ENCODE measurements around the gene SLC7A4. TPM values are rescaled to one million over a fixed set of nuclear protein-coding genes. Genes with fewer than 3 reads are reported as not detected.
A peak's percentile ranks its signal among the peaks of the same experiment; 100 is the strongest.

Gene SLC7A4
- total and polyA plus RNA-seq, 9 donors: 0.16 to 4.8 (median 0.47) TPM; not detected in 2

DNA sequence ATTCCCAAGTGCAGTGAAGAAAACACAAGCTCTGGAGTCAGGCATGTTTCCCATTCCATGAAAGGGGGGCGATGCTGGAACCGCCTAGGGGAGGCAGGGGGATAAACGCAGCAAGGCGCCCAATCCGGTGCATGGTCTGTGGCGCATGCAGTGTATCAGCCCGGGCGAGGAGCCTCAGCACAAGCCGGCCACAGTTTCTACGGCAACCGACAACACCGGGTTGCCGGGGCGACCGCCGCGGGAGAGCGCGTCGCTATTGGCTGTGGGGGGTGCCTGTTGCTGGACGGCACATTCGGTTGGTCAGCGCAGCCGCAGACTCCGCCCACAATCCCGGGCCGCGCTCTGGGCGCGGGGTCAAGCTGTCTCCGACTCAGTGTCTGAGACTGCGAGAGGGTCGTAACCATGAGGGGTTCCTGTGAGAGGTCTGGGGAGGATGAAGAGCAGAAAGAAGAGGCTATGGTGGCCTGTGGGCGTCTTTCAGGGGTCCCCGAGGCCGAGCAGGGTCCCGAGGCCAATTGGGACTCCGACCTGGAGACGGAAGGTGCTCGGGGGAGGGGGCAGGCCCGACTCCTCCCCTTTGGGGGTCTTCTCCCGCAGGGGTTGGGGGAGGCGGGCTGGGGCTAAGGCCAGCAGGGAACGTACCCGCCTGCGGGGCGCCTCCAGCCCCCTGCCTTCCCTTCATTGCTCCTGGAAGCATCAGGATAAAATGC lies 13.4 kb upstream of the SLC7A4 start, which contains the start of gene LRRC74B:
LRRC74B (plus strand) TSS at position 362 of the 710 bp plus-strand sequence; CDS start at position 403, 41 bp downstream.
- peak within 1 kb of the TSS in 1 of 2 donors; percentile 52 for H3K27ac ChIP-seq
- TF ChIP-seq, protein P1, sequence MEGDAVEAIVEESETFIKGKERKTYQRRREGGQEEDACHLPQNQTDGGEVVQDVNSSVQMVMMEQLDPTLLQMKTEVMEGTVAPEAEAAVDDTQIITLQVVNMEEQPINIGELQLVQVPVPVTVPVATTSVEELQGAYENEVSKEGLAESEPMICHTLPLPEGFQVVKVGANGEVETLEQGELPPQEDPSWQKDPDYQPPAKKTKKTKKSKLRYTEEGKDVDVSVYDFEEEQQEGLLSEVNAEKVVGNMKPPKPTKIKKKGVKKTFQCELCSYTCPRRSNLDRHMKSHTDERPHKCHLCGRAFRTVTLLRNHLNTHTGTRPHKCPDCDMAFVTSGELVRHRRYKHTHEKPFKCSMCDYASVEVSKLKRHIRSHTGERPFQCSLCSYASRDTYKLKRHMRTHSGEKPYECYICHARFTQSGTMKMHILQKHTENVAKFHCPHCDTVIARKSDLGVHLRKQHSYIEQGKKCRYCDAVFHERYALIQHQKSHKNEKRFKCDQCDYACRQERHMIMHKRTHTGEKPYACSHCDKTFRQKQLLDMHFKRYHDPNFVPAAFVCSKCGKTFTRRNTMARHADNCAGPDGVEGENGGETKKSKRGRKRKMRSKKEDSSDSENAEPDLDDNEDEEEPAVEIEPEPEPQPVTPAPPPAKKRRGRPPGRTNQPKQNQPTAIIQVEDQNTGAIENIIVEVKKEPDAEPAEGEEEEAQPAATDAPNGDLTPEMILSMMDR (IDR thresholded peaks at IDR 0.05): no peak
- no peak for TF ChIP-seq POLR2A (IDR thresholded peaks at IDR 0.05)
- H3K9me3 ChIP-seq: no peaks in the 10 kb centered on the region
- intact Hi-C loops (cut with DNase I): loop anchor here in 1 of 4 donors (5.0 kb wide), 1 partner anchor 63 kb away; the partner anchor contains the start of gene LZTR1
- H3K4me1 ChIP-seq (ENCODE audit: insufficient read depth): peaks cover 4% of the 10 kb centered on the region
- no peaks in the 10 kb centered on the region for H3K27me3 ChIP-seq
- peak within 1 kb of the TSS; percentile 44 for H3K4me3 ChIP-seq
- DNase-seq: peak; percentile 89 to 95 (median 92)
- no peaks in the 10 kb centered on the region for H3K36me3 ChIP-seq
- WGBS, 3 donors: 2 to 3% (median 2%) methylated on average over 42 to 47 of the region's 47 CpGs

DNA sequence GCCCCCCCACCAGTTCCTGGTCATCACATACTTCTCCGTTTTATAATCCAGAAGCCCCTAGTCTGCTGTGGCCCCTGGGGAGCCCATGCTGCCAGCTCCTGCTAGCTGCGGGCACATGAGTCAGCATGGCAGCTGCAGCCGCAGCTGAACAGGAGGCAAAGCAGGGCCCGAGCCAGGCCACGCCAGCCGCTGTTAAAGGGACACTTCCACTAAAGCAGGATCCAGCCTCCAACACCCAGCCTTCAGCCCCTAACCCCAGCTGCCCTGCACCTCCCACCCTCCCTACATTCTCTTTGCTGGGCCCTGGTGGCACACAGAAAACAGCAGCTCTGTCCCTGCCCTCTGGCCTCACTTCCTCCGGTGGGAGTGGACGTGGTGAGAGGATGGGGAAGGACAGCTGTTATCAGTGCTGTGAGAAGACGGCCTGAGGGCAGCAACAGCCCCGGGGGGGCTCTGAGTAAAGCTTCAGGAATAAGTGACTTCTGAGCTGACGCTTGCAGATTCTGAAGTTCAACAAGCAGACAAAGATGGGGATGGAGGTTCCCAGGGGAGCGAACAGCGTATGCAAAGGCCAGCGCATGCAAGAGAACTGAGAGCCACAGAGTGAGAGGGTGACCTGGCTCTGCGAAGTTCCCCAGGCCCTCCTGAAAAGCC lies 12.7 kb upstream of the SLC7A4 start:
- peaks cover 4% of the 10 kb centered on the region for H3K4me1 ChIP-seq (ENCODE audit: insufficient read depth)
- DNase-seq: no peak
- no peaks in the 10 kb centered on the region for H3K9me3 ChIP-seq
- intact Hi-C loops (cut with DNase I): loop anchor here in 1 of 4 donors (5.0 kb wide), 1 partner anchor 63 kb away; the partner anchor contains the start of gene LZTR1
- H3K4me3 ChIP-seq: peak overlapping the region; percentile 44
- H3K27ac ChIP-seq: no peak overlapping the region
- no peaks in the 10 kb centered on the region for H3K27me3 ChIP-seq
- WGBS, 3 donors: 18 to 22% (median 21%) methylated on average over 15 of the region's 15 CpGs
- H3K36me3 ChIP-seq: no peaks in the 10 kb centered on the region
- TF ChIP-seq POLR2A (IDR thresholded peaks at IDR 0.05) (no peak), EP300 (IDR thresholded peaks at IDR 0.05) (no peak)
- TF ChIP-seq, protein P1 (IDR thresholded peaks at IDR 0.05): no peak

DNA sequence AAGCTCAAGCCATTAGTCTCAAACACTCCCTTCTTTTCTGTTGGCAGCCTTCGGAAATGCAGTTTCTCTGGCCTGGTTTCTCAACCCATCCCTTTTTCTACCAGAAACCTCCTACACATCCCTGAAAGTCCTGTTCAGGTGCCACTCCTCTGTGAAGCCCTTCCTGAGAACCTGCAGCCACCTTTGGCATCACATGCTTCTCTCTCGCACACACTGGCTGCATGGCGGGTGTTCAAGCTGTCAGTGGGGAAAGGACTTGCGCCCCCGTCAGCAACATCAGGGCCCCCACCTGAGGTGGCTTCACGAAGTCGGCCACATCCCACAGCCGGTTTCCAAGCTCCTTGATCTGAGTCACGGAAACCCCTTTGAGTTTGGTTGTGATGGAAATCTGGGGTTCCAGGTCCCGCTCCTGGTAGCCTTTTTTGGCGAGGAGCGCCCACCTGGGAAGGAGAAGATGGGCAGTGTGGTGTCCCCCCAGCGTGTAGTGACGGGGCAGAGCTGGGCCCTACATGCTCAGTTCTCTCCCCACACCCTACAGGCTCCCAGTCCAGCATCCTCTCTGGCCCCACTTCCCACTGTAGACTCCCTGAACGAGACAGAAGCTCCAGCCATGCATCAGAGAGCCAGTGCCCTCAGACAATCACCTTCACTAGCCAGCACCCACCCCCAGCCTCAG lies 11.6 kb upstream of the SLC7A4 start:
- WGBS, 3 donors: 87 to 88% (median 88%) methylated on average over 15 of the region's 15 CpGs
- Histone ChIP-seq H3K9me3 (no peaks in the 10 kb centered on the region), H3K27me3 (no peaks in the 10 kb centered on the region), H3K27ac (no peak overlapping the region), H3K4me1 (ENCODE audit: insufficient read depth) (peaks cover 4% of the 10 kb centered on the region), H3K36me3 (no peaks in the 10 kb centered on the region), H3K4me3 (no peak overlapping the region)
- DNase-seq: no peak
- intact Hi-C loops (cut with DNase I): no loop called here
- no peak for TF ChIP-seq POLR2A (IDR thresholded peaks at IDR 0.05)
- TF ChIP-seq, protein P1 (IDR thresholded peaks at IDR 0.05): no peak
- TF ChIP-seq EP300 (IDR thresholded peaks at IDR 0.05): no peak

Measured in ovary (tissue), 9 donors.